NCI-H82 (cell line): ENCODE results near the gene ABHD15.
"Not testable (repeated sequence)": the region's sequence is repeated elsewhere in the genome, so short reads cannot be mapped to it uniquely, and the experiment has no call there.

ENCODE experiments used
- DNase-seq: peaks from one replicate; lab custom pipeline; 2025; lab: John Stamatoyannopoulos, UW

ABHD15 gene

GRCh38 chr17:29568331-29569244 lies 1.8 kb upstream of the ABHD15 start, which contains the start of gene TP53I13:
TSS of gene TP53I13 (plus strand) at chr17:29568701. CDS start at chr17:29568759, 58 bp downstream.
- peak; percentile 96 for DNase-seq

- peak; percentile 80 for DNase-seq
These were observed 905 bp upstream of the ABHD15 start for GRCh38 chr17:29567554-29568330.

GRCh38 chr17:29567304-29567553 lies 392 bp upstream of the ABHD15 start:
- no peak for DNase-seq

- peak; percentile 80 for DNase-seq
These were observed 979 bp downstream of the ABHD15 start for GRCh38 chr17:29565643-29566472.

- DNase-seq = no peak
These were observed 3.0 kb downstream of the ABHD15 start for GRCh38 chr17:29563816-29564215.

GRCh38 chr17:29562615-29563014 lies 4.2 kb downstream of the ABHD15 start:
- DNase-seq = no peak

- DNase-seq = peak; percentile 67
These were observed 5.0 kb downstream of the ABHD15 start for GRCh38 chr17:29561554-29562517.

- DNase-seq = peak; percentile 98
These were observed 6.5 kb downstream of the ABHD15 start for GRCh38 chr17:29560316-29560715.

GRCh38 chr17:29559640-29560039 lies 7.2 kb downstream of the ABHD15 start:
- DNase-seq = no peak

- not testable (repeated sequence) for DNase-seq
These were observed 8.7 kb downstream of the ABHD15 start for GRCh38 chr17:29558139-29558538.

- DNase-seq = no peak
These were observed 9.1 kb downstream of the ABHD15 start for GRCh38 chr17:29557739-29558116.

- DNase-seq = no peak
These were observed 9.6 kb downstream of the ABHD15 start for GRCh38 chr17:29557085-29557738.

- no peak for DNase-seq
These were observed 11.0 kb downstream of the ABHD15 start for GRCh38 chr17:29555840-29556239.

- no peak for DNase-seq
These were observed 17.5 kb downstream of the ABHD15 start for GRCh38 chr17:29549177-29549923.

- no peak for DNase-seq
These were observed 20.0 kb downstream of the ABHD15 start for GRCh38 chr17:29546830-29547229.

GRCh38 chr17:29546085-29546484 lies 20.8 kb downstream of the ABHD15 start:
- DNase-seq = no peak

GRCh38 chr17:29544066-29544465 lies 22.8 kb downstream of the ABHD15 start:
- DNase-seq = no peak

GRCh38 chr17:29533976-29534375 lies 32.9 kb downstream of the ABHD15 start:
- no peak for DNase-seq

GRCh38 chr17:29526322-29526721 lies 40.5 kb downstream of the ABHD15 start:
- no peak for DNase-seq

- DNase-seq = no peak
These were observed 42.1 kb downstream of the ABHD15 start for GRCh38 chr17:29524692-29525091.
